NT2/D1 (cell line): Measurements from ENCODE around the gene ANKRD65.

Source experiments
- SUZ12 ChIP-seq: IDR thresholded peaks from 2 replicates; pipeline ENCODE4 v1.6.1; 2011; ENCODE audit not compliant: insufficient read length, insufficient read depth; ENCODE audit errors: extremely low read depth
- YY1 ChIP-seq: IDR thresholded peaks from 2 replicates; pipeline ENCODE4 v1.6.1; 2011; ENCODE audit not compliant: insufficient read length, insufficient read depth
- ZNF274 ChIP-seq: IDR thresholded peaks from 2 replicates; pipeline ENCODE4 v1.6.1; 2011; ENCODE audit warnings: mild to moderate bottlenecking, low read depth, low read length

GRCh38 chr1:1461721-1462317 is 40.7 kb upstream of the ANKRD65 start:
- no peak for TF ChIP-seq ZNF274
- TF ChIP-seq YY1, result no peak
- no peak for TF ChIP-seq SUZ12
